Measurements from ENCODE around the gene SMU1.
"Not testable (repeated sequence)": the region's sequence is repeated elsewhere in the genome, so short reads cannot be mapped to it uniquely, and the experiment has no call there.

DNA sequence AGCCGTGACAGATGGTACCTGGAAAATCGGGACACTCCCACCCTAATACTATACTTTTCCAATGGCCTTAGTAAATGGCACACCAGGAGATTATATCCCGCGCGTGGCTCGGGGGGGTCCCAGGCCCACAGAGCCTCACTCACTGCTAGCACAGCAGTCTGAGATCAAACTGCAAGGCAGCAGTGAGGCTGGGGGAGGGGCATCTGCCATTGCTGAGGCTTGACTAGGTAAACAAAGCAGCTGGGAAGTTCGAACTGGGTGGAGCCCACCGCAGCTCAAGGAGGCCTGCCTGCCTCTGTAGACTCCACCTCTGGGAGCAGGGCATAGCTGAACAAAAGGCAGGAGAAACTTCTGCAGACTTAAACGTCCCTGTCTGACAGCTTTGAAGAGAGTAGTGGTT lies 9.2 kb upstream of the SMU1 start:
- TF ChIP-seq, protein P1, sequence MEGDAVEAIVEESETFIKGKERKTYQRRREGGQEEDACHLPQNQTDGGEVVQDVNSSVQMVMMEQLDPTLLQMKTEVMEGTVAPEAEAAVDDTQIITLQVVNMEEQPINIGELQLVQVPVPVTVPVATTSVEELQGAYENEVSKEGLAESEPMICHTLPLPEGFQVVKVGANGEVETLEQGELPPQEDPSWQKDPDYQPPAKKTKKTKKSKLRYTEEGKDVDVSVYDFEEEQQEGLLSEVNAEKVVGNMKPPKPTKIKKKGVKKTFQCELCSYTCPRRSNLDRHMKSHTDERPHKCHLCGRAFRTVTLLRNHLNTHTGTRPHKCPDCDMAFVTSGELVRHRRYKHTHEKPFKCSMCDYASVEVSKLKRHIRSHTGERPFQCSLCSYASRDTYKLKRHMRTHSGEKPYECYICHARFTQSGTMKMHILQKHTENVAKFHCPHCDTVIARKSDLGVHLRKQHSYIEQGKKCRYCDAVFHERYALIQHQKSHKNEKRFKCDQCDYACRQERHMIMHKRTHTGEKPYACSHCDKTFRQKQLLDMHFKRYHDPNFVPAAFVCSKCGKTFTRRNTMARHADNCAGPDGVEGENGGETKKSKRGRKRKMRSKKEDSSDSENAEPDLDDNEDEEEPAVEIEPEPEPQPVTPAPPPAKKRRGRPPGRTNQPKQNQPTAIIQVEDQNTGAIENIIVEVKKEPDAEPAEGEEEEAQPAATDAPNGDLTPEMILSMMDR (IDR thresholded peaks at IDR 0.05), result not testable (repeated sequence)
- not testable (repeated sequence) for TF ChIP-seq POLR2A (IDR thresholded peaks at IDR 0.05)
